GM12875 (cell line): ENCODE data around the gene ZDHHC5.

Source experiments
- H3K4me3 ChIP-seq: one replicate; pipeline ENCODE4 v1.5.1; 2011; ENCODE audit warnings: low read depth, low read length, control low read depth
- CTCF ChIP-seq: IDR thresholded peaks from 2 replicates; pipeline ENCODE4 v1.5.1; 2011; ENCODE audit warnings: low read depth, mild to moderate bottlenecking, control low read depth, inconsistent platforms, low read length, moderate library complexity, borderline replicate concordance; ENCODE audit not compliant: insufficient read depth

Gene ZDHHC5

GRCh38 chr11:57626895-57627294 lies 41.0 kb upstream of the ZDHHC5 start:
- no peak for TF ChIP-seq CTCF

GRCh38 chr11:57630171-57630570 lies 37.7 kb upstream of the ZDHHC5 start:
- TF ChIP-seq CTCF: no peak
- H3K4me3 ChIP-seq: no peak overlapping the region

More at GRCh38 chr11:57626895-57627294, 41.0 kb upstream of the ZDHHC5 start:
- no peak overlapping the region for H3K4me3 ChIP-seq

- no peak overlapping the region for H3K4me3 ChIP-seq
- no peak for TF ChIP-seq CTCF
Observed at GRCh38 chr11:57632116-57632515, 35.8 kb upstream of the ZDHHC5 start.

- TF ChIP-seq CTCF: no peak
- H3K4me3 ChIP-seq: no peak overlapping the region
Observed at GRCh38 chr11:57633394-57634070, 34.4 kb upstream of the ZDHHC5 start.

- no peak overlapping the region for H3K4me3 ChIP-seq
- TF ChIP-seq CTCF: no peak
Observed at GRCh38 chr11:57634311-57634710, 33.6 kb upstream of the ZDHHC5 start.

- H3K4me3 ChIP-seq: no peak overlapping the region
- no peak for TF ChIP-seq CTCF
Observed at GRCh38 chr11:57635246-57635645, 32.7 kb upstream of the ZDHHC5 start.

GRCh38 chr11:57637626-57638004 lies 30.3 kb upstream of the ZDHHC5 start:
- peak overlapping the region; percentile 73 for H3K4me3 ChIP-seq
- TF ChIP-seq CTCF: no peak
